ENCODE data around the gene HOXB1. TPM values are rescaled to one million over a fixed set of nuclear protein-coding genes. Genes with fewer than 3 reads are reported as not detected.

Gene HOXB1
- not detected for total RNA-seq

DNA sequence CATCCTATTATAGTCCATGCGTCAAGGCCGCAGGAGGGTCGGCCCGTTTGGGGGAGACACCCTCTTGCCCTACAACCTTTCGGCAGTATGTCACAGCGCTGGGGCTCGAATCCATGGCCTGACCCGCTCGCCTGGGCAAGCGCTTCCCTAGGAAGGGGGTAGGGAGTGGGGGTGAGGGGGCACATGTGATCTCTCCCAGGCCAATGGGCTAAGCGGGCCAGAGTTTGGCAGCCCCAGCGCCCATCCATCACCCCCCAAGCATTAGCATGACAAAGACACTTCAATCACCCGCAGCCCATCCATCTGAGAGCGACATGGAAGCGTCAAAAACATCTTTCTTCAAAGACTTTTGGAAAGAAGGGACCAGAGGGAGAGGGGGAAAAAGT, at the start of gene HOXB1:
Gene HOXB1 (minus strand): TSS at position 125 of the 386 bp plus-strand sequence. CDS start 107 bp downstream, at position 18.
- Histone ChIP-seq H3K4me1 (no peaks in the 10 kb centered on the region), H3K27me3 (no peaks in the 10 kb centered on the region), H3K9me3 (no peaks in the 10 kb centered on the region), H3K4me3 (no peak within 1 kb of the TSS), H3K36me3 (no peaks in the 10 kb centered on the region), H3K27ac (no peak within 1 kb of the TSS)
- TF ChIP-seq POLR2A (IDR thresholded peaks at IDR 0.05) = no peak
- no peak for TF ChIP-seq CTCF (IDR thresholded peaks at IDR 0.05)
- intact Hi-C loops (cut with DNase I; ENCODE audit: low total_unique reads) = no loop called here
- DNase-seq = no peak

DNA sequence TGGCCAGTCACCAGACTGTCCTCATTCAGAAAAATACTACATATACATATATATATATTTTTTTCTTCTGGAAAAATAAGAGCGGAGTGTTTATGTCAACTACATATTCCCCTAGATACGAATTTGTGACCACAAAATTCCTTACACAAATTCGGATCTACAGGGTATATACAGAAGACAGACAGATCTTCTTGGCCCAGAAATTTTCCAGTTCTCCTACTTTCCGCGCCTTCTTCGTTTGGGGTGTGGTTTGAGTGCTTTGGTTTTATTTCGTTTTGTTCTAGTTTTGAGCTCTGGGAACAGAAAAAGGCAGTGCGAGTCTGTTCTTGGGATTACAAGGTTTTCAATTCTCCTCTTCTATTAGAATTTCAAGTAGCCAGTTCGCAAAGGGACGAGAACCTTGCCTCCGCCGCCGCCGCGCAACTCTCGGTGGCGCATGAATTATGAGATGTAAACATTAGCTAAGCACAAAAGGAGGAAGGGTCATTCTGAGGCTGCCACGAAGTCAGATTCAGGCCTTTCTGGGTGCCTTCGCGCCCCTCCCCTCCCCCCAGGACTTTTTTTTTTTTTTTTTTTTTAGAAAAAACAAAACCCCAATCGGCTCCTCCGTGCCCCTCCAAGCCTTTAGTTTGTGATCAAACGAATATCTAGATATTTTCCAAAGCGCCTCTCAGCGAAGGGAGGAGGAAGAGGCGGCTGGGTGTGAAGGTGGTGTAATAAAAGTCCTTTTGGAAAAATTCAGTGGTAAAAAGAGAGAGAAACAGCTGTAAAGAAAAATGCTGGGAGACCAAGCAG, 49.1 kb upstream of the HOXB1 start:
- peaks cover 0 to 57% of the 10 kb centered on the region in 2 donors for H3K27me3 ChIP-seq
- no peak for DNase-seq
- peaks cover 0 to 7% of the 10 kb centered on the region in 2 donors for H3K4me1 ChIP-seq
- intact Hi-C loops (cut with DNase I; ENCODE audit: low total_unique reads) = no loop called here
- H3K36me3 ChIP-seq = no peaks in the 10 kb centered on the region
- peak overlapping the region; percentile 73 to 87 for H3K27ac ChIP-seq
- H3K4me3 ChIP-seq = no peak overlapping the region
- H3K9me3 ChIP-seq = no peaks in the 10 kb centered on the region
- TF ChIP-seq POLR2A (IDR thresholded peaks at IDR 0.05) (no peak), CTCF (IDR thresholded peaks at IDR 0.05) (no peak)

DNA sequence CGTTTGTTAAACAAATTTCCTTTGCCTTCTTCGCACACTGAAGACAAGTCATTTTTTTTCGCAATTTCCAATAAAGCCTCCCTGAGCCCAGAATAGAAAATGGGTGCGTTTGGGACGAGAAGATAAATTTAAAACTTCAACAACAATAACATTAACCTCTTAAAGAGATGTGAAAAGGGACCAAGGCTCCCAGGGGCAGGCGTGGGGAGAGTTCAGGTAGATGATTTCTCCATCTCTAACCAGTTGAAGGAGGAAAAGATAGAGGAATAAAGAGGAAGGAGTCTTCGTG, 48.6 kb upstream of the HOXB1 start:
- peak overlapping the region in 1 of 2 donors; percentile 87 for H3K27ac ChIP-seq
- peaks cover 0 to 4% of the 10 kb centered on the region in 2 donors for H3K4me1 ChIP-seq
- H3K36me3 ChIP-seq = no peaks in the 10 kb centered on the region
- H3K9me3 ChIP-seq = no peaks in the 10 kb centered on the region
- no peak for TF ChIP-seq CTCF (IDR thresholded peaks at IDR 0.05)
- TF ChIP-seq POLR2A (IDR thresholded peaks at IDR 0.05) = no peak
- peaks cover 0 to 55% of the 10 kb centered on the region in 2 donors for H3K27me3 ChIP-seq
- no peak overlapping the region for H3K4me3 ChIP-seq
- intact Hi-C loops (cut with DNase I; ENCODE audit: low total_unique reads) = no loop called here
- no peak for DNase-seq

DNA sequence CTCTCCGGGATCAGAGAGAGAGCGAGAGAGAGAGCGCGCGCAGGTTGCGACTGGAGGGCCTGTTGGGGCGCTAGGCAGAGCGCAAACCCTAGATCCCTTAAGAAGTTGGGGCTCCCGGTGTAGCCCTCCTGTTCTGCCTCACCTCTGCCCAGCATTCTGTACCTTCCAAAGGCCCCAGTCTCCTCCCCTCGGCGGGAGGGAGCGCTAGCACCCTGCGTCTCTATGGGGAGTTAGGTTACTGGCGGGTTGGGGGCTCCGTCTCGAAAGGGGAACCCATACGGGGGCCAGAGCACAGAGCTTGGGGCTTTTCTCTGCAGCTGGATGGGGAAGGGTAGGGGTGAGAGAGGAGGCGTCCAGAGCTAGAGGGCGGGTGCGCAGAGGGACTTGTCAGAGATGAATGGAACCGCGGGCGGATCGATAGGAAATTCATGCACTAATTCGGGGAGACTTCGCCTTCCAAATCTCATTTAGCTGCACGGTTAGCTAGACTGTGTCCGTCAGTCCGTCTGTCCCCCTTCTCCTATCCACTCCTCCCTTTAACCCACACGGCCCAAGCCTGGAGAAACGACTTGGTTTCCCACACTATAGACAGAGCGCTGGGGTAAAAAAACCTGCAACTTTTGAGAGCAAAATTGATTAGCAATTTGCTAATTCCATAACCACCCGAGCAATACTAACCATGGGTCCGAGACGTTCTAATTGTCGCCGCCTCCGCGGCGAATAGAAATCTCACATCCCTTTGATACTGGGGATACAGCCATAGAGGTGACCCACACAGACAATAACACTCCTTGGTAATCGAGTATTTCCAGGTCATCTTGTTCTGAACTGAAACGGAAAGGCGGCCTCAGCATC, 48.0 kb upstream of the HOXB1 start:
- no peak for TF ChIP-seq CTCF (IDR thresholded peaks at IDR 0.05)
- TF ChIP-seq POLR2A (IDR thresholded peaks at IDR 0.05) = no peak
- intact Hi-C loops (cut with DNase I; ENCODE audit: low total_unique reads) = no loop called here
- no peak for DNase-seq
- H3K27ac ChIP-seq = peak overlapping the region; percentile 68 to 87
- H3K4me1 ChIP-seq = peaks cover 0 to 4% of the 10 kb centered on the region in 2 donors
- H3K27me3 ChIP-seq = peaks cover 0 to 49% of the 10 kb centered on the region in 2 donors
- H3K36me3 ChIP-seq = no peaks in the 10 kb centered on the region
- no peaks in the 10 kb centered on the region for H3K9me3 ChIP-seq
- H3K4me3 ChIP-seq = peak overlapping the region; percentile 29 to 39
